Mesothelial cell of epicardium (in vitro differentiated cells): ENCODE measurements around the gene CTNNBL1. TPM values are rescaled to one million over a fixed set of nuclear protein-coding genes. Genes with fewer than 3 reads are reported as not detected.

ENCODE experiments used
- DNase-seq, 2 experiments: peaks; one replicate each; pipeline ENCODE4 v3.0.0; 2021; ENCODE audit warnings: low spot score in 2 of 2; ENCODE audit not compliant: unreplicated experiment in 2 of 2
- H3K27ac Mint-ChIP-seq: 2 replicates; pipeline ENCODE4 v1.8.0; 2021; ENCODE audit warnings: mixed read lengths
- H3K27me3 Mint-ChIP-seq: 2 replicates; pipeline ENCODE4 v1.8.0; 2021; ENCODE audit warnings: low read depth, mixed read lengths
- H3K36me3 Mint-ChIP-seq: 2 replicates; pipeline ENCODE4 v1.8.0; 2021; ENCODE audit warnings: mixed read lengths
- H3K4me1 Mint-ChIP-seq: 2 replicates; pipeline ENCODE4 v1.8.0; 2021; ENCODE audit warnings: mixed read lengths
- H3K4me3 Mint-ChIP-seq: 2 replicates; pipeline ENCODE4 v1.8.0; 2021; ENCODE audit warnings: mild to moderate bottlenecking, moderate library complexity, mixed read lengths
- H3K9me3 Mint-ChIP-seq: 2 replicates; pipeline ENCODE4 v1.8.0; 2021; ENCODE audit warnings: mixed read lengths
- CTCF ChIP-seq: fragments of 200-600 bp; sonication (generic); IDR thresholded peaks from one replicate; pipeline ENCODE4 v1.5.0; 2021; ENCODE audit warnings: antibody characterized with exemption; ENCODE audit not compliant: unreplicated experiment
- total RNA-seq: library from RNA; stranded (reverse); gene quantifications from 3 replicates; pipeline ENCODE4 v1.2.1, GENCODE V29; 2021

Gene CTNNBL1
- total RNA-seq, 1 donor from 2014 or later = 59.0 TPM

GRCh38 chr20:37914672-37915433 is 221.0 kb downstream of the CTNNBL1 start:
- no peak for TF ChIP-seq CTCF
- Mint-ChIP-seq H3K27me3 (peaks cover 11% of the 10 kb centered on the region), H3K4me1 (peaks cover 70% of the 10 kb centered on the region), H3K4me3 (peak overlapping the region; percentile 74), H3K27ac (peak overlapping the region; percentile 93), H3K9me3 (no peaks in the 10 kb centered on the region), H3K36me3 (no peaks in the 10 kb centered on the region)
- DNase-seq = peak in 1 of 2 experiments; percentile 60

DNA sequence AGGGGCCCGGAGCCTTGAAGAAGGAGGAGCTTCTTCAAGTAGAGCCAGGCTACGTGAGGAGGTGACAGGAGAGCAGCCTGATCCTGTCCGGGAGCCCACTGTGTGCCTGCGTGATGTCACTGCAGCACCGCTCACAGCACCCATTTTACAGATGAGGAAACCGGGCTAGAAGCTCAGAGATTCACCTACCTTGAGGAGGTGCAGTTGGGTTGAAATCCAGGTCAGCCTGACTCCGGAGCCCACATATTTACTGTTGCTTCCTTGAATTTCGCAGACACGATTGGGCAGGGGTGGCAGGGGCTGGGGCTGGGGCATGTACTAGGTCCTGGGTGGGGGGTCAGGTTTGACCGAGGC is 221.6 kb downstream of the CTNNBL1 start:
- no peak for TF ChIP-seq CTCF
- no peak for DNase-seq
- no peaks in the 10 kb centered on the region for H3K9me3 Mint-ChIP-seq
- H3K4me3 Mint-ChIP-seq = peak overlapping the region; percentile 74
- H3K36me3 Mint-ChIP-seq = no peaks in the 10 kb centered on the region
- peak overlapping the region; percentile 93 for H3K27ac Mint-ChIP-seq
- H3K27me3 Mint-ChIP-seq = peaks cover 11% of the 10 kb centered on the region
- H3K4me1 Mint-ChIP-seq = peaks cover 76% of the 10 kb centered on the region

DNA sequence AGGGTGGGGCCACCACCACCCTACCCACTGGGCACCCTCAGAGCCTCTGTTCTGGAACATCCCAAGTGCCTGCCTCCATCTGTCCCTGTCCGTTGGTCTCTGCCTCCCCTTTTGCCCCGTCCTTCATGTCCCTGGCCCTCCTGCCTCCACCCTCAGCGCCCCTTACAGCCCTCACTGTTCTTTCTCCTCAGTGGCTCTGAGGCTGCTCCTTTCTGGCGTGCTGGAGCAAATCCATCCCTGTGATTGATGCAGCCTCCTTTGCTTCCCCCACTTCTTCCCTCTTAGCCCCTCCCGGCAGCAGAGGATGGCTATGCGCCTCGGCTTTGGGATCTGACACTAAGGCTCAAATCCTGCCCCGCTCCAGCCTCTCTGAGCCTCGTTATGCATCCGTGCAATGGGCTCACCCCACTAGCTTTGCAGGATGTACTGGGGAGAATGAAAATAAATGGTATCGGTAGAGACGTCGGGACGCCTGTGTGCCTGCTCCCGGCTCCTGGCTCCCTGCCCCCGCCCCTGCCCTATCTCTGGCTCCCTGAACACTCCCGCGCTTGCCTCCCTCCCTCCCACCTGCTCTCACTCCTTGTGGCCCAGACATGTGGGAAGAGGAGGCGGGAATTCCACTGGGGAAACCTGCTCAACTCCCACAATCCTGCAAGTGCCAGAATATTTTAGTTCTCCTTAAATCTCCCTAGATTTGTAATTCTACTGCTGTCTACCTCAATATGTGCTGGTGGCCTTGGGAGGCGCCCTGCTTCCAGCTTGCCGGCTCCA is 222.2 kb downstream of the CTNNBL1 start:
- peaks cover 82% of the 10 kb centered on the region for H3K4me1 Mint-ChIP-seq
- H3K4me3 Mint-ChIP-seq = peak overlapping the region; percentile 53
- no peaks in the 10 kb centered on the region for H3K36me3 Mint-ChIP-seq
- H3K27me3 Mint-ChIP-seq = peaks cover 11% of the 10 kb centered on the region
- H3K9me3 Mint-ChIP-seq = no peaks in the 10 kb centered on the region
- H3K27ac Mint-ChIP-seq = peak overlapping the region; percentile 93
- no peak for TF ChIP-seq CTCF
- no peak for DNase-seq

GRCh38 chr20:37917461-37917860 is 223.6 kb downstream of the CTNNBL1 start:
- no peaks in the 10 kb centered on the region for H3K36me3 Mint-ChIP-seq
- DNase-seq = no peak
- peaks cover 72% of the 10 kb centered on the region for H3K4me1 Mint-ChIP-seq
- peaks cover 4% of the 10 kb centered on the region for H3K27me3 Mint-ChIP-seq
- H3K9me3 Mint-ChIP-seq = no peaks in the 10 kb centered on the region
- no peak overlapping the region for H3K27ac Mint-ChIP-seq
- no peak for TF ChIP-seq CTCF
- no peak overlapping the region for H3K4me3 Mint-ChIP-seq

- no peak for DNase-seq
- H3K36me3 Mint-ChIP-seq = no peaks in the 10 kb centered on the region
- peak overlapping the region; percentile 7 for H3K27ac Mint-ChIP-seq
- no peak overlapping the region for H3K4me3 Mint-ChIP-seq
- peaks cover 67% of the 10 kb centered on the region for H3K4me1 Mint-ChIP-seq
- no peaks in the 10 kb centered on the region for H3K9me3 Mint-ChIP-seq
- TF ChIP-seq CTCF = no peak
- peaks cover 5% of the 10 kb centered on the region for H3K27me3 Mint-ChIP-seq
Measured at GRCh38 chr20:37918035-37918434, 224.2 kb downstream of the CTNNBL1 start.
